HepG2 (cell line): ENCODE measurements around the gene VSX1. TPM values are rescaled to one million over a fixed set of nuclear protein-coding genes. Genes with fewer than 3 reads are reported as not detected.
A peak's percentile ranks its signal among the peaks of the same experiment; 100 is the strongest.

Experiments used
- DZIP1 ChIP-seq: sonication (generic); formaldehyde crosslinking; IDR thresholded peaks from 2 replicates; pipeline ENCODE4 v1.5.0; 2020; ENCODE audit warnings: mild to moderate bottlenecking, missing genetic modification reagents
- ELK4 ChIP-seq: sonication (generic); formaldehyde crosslinking; IDR thresholded peaks from 2 replicates; pipeline ENCODE4 v1.9.0; 2021; ENCODE audit warnings: missing genetic modification reagents, borderline replicate concordance
- ETV5 ChIP-seq: IDR thresholded peaks from 2 replicates; pipeline ENCODE4 v1.6.1; 2018; ENCODE audit warnings: missing biosample characterization, missing genetic modification reagents, inconsistent platforms, borderline replicate concordance
- ETV6 ChIP-seq: sonication (generic); formaldehyde crosslinking; conservative IDR thresholded peaks from 2 replicates; pipeline ENCODE4 v1.4.0; 2020; ENCODE audit warnings: missing genetic modification reagents
- GATAD2A ChIP-seq: IDR thresholded peaks from 2 replicates; pipeline ENCODE4 v1.6.1; 2016
- KDM4B ChIP-seq: sonication (generic); formaldehyde crosslinking; IDR thresholded peaks from 2 replicates; pipeline ENCODE4 v1.4.0; 2020; ENCODE audit warnings: missing genetic modification reagents
- NFIC ChIP-seq: IDR thresholded peaks from 2 replicates; pipeline ENCODE4 v1.6.1; 2012; ENCODE audit warnings: mild to moderate bottlenecking, low read length, inconsistent platforms
- ONECUT2 ChIP-seq: sonication (generic); formaldehyde crosslinking; IDR thresholded peaks from 2 replicates; pipeline ENCODE4 v1.4.0; 2020; ENCODE audit warnings: missing genetic modification reagents
- SNAPC4 ChIP-seq: sonication (generic); formaldehyde crosslinking; IDR thresholded peaks from 2 replicates; pipeline ENCODE4 v1.4.0; 2020; ENCODE audit warnings: mild to moderate bottlenecking, missing genetic modification reagents
- SPEN ChIP-seq: sonication (generic); formaldehyde crosslinking; IDR thresholded peaks from 2 replicates; pipeline ENCODE4 v1.5.1; 2020; ENCODE audit warnings: low read depth, mild to moderate bottlenecking, missing genetic modification reagents
- SRF ChIP-seq: IDR thresholded peaks from 2 replicates; pipeline ENCODE4 v1.6.1; 2011; ENCODE audit warnings: mild to moderate bottlenecking, low read depth, low read length, moderate library complexity
- USF2 ChIP-seq, 2 experiments: sonication (generic) in 1 of 2; formaldehyde crosslinking in 1 of 2; IDR thresholded peaks; 2 replicates each; pipeline versions ENCODE4 v1.5.1 to v1.6.1; 2011 to 2020; ENCODE audit warnings: borderline replicate concordance in 1 of 2, low read depth in 1 of 2, low read length in 1 of 2, mild to moderate bottlenecking in 1 of 2, missing genetic modification reagents in 1 of 2, moderate library complexity in 1 of 2
- ZHX1 ChIP-seq: sonication (generic); formaldehyde crosslinking; IDR thresholded peaks from 2 replicates; pipeline ENCODE4 v1.8.1; 2022; ENCODE audit warnings: low read depth, mild to moderate bottlenecking, missing genetic modification reagents
- ZNF264 ChIP-seq: sonication (generic); formaldehyde crosslinking; IDR thresholded peaks from 2 replicates; pipeline ENCODE4 v1.4.0; 2020; ENCODE audit warnings: missing genetic modification reagents
- polyA plus RNA-seq, 8 experiments: library from polyadenylated mRNA; depleted of rRNA in 3 of 8; stranded (reverse) in 7 of 8; unstranded in 1 of 8; fragments of >200 nt; fragmentation: Illumina TruSeq in 4 of 8; extraction: Trizol in 4 of 8; gene quantifications; 2 replicates each; pipeline versions ENCODE4 v1.2.1 to v1.2.3, GENCODE V29; 2011 to 2016; ENCODE audit warnings: low read depth in 4 of 8, missing spikeins in 1 of 8, mixed read lengths in 1 of 8; ENCODE audit not compliant: insufficient read depth in 1 of 8
- total RNA-seq, 5 experiments: library from RNA; depleted of rRNA; stranded (reverse); fragments of >200 nt; fragmentation: Illumina TruSeq; extraction: Trizol; gene quantifications; 2 replicates each; pipeline ENCODE4 v1.2.3, GENCODE V29; 2016; ENCODE audit warnings: low read depth in 1 of 5

VSX1 gene
- total and polyA plus RNA-seq, 2 of the 13 experiments (the other 11 are each of a cell fraction or from before 2014, with no cell fraction given), result 0.04 TPM; not detected in 1

- no peak for TF ChIP-seq DZIP1 (CRISPR knock-in tag)
- TF ChIP-seq SPEN (CRISPR knock-in tag), result no peak
- TF ChIP-seq ETV5 (CRISPR knock-in tag), result peak; percentile 56; the same call in 1 of the 2 replicates
- no peak for TF ChIP-seq ELK4 (CRISPR knock-in tag)
- no peak; the same call in 1 of the 2 replicates for TF ChIP-seq ETV6 (CRISPR knock-in tag)
- no peak for TF ChIP-seq ONECUT2 (CRISPR knock-in tag)
- no peak for TF ChIP-seq SNAPC4 (CRISPR knock-in tag)
- no peak for TF ChIP-seq USF2 (IDR thresholded peaks at IDR 0.05; ENCODE audit: low read depth, low read length)
- no peak; the same call in 1 of the 2 replicates for TF ChIP-seq USF2 (CRISPR knock-in tag; IDR thresholded peaks at IDR 0.05; ENCODE audit: borderline replicate concordance)
- TF ChIP-seq SRF, result no peak
- no peak for TF ChIP-seq ZHX1 (CRISPR knock-in tag)
- no peak for TF ChIP-seq KDM4B
- TF ChIP-seq GATAD2A (CRISPR knock-in tag), result peak; percentile 82
- no peak for TF ChIP-seq NFIC
- TF ChIP-seq ZNF264 (CRISPR knock-in tag), result peak; percentile 66; the same call in 1 of the 2 replicates
Observed at GRCh38 chr20:25032478-25033264, 49.3 kb downstream of the VSX1 start (continued).
